Measurements from ENCODE around the gene HYLS1. TPM values are rescaled to one million over a fixed set of nuclear protein-coding genes. Genes with fewer than 3 reads are reported as not detected.

HYLS1 gene
- total and polyA plus RNA-seq, 9 of the 15 experiments (the other 6 are each of a cell fraction or from before 2014, with no cell fraction given), result 2.7 to 8.2 (median 4.8) TPM

DNA sequence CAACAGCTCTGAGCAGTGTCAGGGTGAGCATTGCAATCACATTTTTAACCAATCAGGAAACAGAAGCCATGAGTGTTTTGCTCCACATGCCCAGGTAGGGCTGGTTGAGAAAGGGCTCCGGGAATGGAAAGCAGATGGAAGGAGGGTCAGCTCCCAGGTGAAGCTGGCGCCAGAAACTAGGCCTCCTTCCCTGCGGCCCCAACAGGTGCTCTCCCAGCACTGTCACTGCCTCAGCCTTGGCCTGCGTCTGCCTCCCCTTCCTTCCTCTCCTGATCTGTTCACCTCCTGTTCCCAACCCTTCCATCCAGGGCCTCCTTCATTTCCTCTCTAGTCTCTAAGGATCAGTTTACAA, 53.8 kb downstream of the HYLS1 start (continued):
- TF ChIP-seq, protein P1, sequence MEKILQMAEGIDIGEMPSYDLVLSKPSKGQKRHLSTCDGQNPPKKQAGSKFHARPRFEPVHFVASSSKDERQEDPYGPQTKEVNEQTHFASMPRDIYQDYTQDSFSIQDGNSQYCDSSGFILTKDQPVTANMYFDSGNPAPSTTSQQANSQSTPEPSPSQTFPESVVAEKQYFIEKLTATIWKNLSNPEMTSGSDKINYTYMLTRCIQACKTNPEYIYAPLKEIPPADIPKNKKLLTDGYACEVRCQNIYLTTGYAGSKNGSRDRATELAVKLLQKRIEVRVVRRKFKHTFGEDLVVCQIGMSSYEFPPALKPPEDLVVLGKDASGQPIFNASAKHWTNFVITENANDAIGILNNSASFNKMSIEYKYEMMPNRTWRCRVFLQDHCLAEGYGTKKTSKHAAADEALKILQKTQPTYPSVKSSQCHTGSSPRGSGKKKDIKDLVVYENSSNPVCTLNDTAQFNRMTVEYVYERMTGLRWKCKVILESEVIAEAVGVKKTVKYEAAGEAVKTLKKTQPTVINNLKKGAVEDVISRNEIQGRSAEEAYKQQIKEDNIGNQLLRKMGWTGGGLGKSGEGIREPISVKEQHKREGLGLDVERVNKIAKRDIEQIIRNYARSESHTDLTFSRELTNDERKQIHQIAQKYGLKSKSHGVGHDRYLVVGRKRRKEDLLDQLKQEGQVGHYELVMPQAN (IDR thresholded peaks at IDR 0.05; ENCODE audit: borderline replicate concordance), result no peak
- TF ChIP-seq SMARCB1 (IDR thresholded peaks at IDR 0.05; ENCODE audit: insufficient read length, low read depth) (no peak), C11orf30 (IDR thresholded peaks at IDR 0.05; ENCODE audit: low read depth) (no peak), ADNP (tag; IDR thresholded peaks at IDR 0.05) (no peak)

DNA sequence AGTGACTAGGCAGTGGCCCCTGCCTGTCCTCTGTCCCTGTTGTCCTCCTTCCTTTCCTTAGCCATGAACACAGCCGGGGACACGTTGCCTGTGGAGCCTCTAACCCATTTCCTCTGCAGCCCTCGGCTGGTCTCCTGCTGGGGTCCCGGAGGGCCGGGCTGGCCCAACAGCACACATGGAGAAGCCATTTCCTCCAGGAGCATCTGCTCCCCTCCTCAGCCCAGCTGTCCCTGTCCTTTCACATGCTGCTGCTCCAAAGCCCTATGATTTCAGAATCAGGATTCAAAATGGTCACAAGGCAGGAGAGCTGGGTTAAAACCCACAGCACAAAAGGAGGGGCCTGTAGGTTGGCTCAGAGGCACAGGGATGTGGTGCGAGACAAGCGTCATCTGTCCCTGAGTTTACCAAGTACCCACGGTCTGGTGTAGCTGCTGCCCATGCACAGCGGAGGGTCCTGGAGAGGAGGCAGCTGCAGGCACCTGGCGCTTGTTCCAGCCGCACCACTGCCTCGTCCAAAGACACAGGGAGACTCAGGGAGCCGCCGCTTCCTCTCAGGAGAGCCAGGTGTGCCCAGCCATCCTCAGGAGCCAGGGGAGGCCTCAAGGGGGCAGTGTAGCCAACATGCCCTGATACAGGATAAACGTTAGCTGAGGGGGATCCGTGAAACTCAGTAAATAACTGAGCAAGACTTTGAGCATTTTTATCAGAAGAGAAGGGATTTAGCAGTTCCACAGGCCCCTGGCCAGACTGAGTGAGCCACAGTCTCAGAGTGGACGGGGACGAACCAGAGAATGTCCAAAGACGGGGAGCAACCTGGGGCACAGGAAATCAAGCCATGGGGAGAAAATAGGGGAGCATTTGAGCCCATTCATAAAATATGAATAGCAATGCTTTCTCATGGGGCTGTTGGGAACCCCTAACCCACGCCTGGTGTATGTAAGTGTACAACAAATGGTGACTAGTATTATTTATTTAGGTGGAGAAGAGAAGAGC, 54.4 kb downstream of the HYLS1 start:
- Histone ChIP-seq H3K9me1 (ENCODE audit: control insufficient read depth, insufficient read depth, low read length) (no peaks in the 10 kb centered on the region), H3K79me2 (ENCODE audit: control insufficient read depth, insufficient read depth, low read length) (no peaks in the 10 kb centered on the region), H3K4me2 (ENCODE audit: insufficient read depth, low read length) (no peak overlapping the region), H3K4me3 (no peak overlapping the region), H4K20me1 (replicated peaks; ENCODE audit: control insufficient read depth, insufficient read depth, low read length) (peaks cover 5% of the 10 kb centered on the region), H3K9ac (ENCODE audit: insufficient read depth in 1 of 2, low read depth in 2 of 2, low read length in 2 of 2) (peak overlapping the region in 1 of 2 experiments; percentile 61; a peak in 1 of 4 replicates), H3K27me3 (ENCODE audit: control insufficient read depth in 2 of 2, insufficient read depth in 2 of 2, low read length in 2 of 2) (peaks cover 14 to 48% of the 10 kb centered on the region in 2 experiments), H2AFZ (ENCODE audit: low read depth, low read length) (peak overlapping the region; percentile 36; the same call in 1 of the 2 replicates), H3K36me3 (ENCODE audit: control insufficient read depth, insufficient read depth, low read length) (no peaks in the 10 kb centered on the region), H3K9me3 (replicated peaks; ENCODE audit: control insufficient read depth, insufficient read depth, low read depth, low read length) (no peaks in the 10 kb centered on the region), H3K27ac (ENCODE audit: extremely low read depth, low read depth, low read length) (no peak overlapping the region), H3K4me1 (replicated peaks in 1 of 2; ENCODE audit: control insufficient read depth in 2 of 2, insufficient read depth in 2 of 2, low read length in 2 of 2) (peaks cover 2 to 10% of the 10 kb centered on the region in 2 experiments; a peak in 3 of 5 replicates)
- in situ Hi-C loops (cut with MboI), result no loop called here
- WGBS (ENCODE audit: insufficient coverage, low coverage, missing lambda C conversion rate), result 18% methylated on average over 19 of the region's 20 CpGs
- FAIRE-seq (peak; percentile 79), DNase-seq (ENCODE audit: extremely low read depth in 1 of 4, low spot score in 3 of 4) (peak; percentile 45 to 62 (median 50)), ATAC-seq (peak; percentile 88)
- ChIA-PET POLR2A (interaction anchor here (1.5 kb wide), 1 partner anchor 12 kb away, joined by 6 read pairs; no protein-coding TSS in a partner anchor), CTCF (ENCODE audit: low intra/inter-chr PET ratio) (interaction anchor here (1.2 kb wide), 1 partner anchor 252 kb away, joined by 3 read pairs; no protein-coding TSS in a partner anchor)
- BruUV-seq (replicated peaks), result no TSS peak
- TF ChIP-seq, protein P2, sequence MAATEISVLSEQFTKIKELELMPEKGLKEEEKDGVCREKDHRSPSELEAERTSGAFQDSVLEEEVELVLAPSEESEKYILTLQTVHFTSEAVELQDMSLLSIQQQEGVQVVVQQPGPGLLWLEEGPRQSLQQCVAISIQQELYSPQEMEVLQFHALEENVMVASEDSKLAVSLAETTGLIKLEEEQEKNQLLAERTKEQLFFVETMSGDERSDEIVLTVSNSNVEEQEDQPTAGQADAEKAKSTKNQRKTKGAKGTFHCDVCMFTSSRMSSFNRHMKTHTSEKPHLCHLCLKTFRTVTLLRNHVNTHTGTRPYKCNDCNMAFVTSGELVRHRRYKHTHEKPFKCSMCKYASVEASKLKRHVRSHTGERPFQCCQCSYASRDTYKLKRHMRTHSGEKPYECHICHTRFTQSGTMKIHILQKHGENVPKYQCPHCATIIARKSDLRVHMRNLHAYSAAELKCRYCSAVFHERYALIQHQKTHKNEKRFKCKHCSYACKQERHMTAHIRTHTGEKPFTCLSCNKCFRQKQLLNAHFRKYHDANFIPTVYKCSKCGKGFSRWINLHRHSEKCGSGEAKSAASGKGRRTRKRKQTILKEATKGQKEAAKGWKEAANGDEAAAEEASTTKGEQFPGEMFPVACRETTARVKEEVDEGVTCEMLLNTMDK (IDR thresholded peaks at IDR 0.05; ENCODE audit: borderline replicate concordance, insufficient read depth, low read depth, low read length, poor library complexity, severe bottlenecking), result peak; percentile 48
- TF ChIP-seq SMC3 (conservative IDR thresholded peaks at IDR 0.05; ENCODE audit: insufficient read depth, low read depth, low read length) (0 out of 2 replicates have a peak, but pooled peaks have one; percentile 9), ZNF263 (CRISPR knock-in tag; IDR thresholded peaks at IDR 0.05; ENCODE audit: borderline replicate concordance) (no peak), ZKSCAN1 (IDR thresholded peaks at IDR 0.05; ENCODE audit: low read depth, low read length) (no peak), RCOR1 (IDR thresholded peaks at IDR 0.05; ENCODE audit: borderline replicate concordance in 1 of 2, low read depth in 2 of 2, low read length in 2 of 2) (0 out of 4 replicates have a peak, but pooled peaks of 1 of the 2 experiments have one; percentile 18)
- TF ChIP-seq, protein P3, sequence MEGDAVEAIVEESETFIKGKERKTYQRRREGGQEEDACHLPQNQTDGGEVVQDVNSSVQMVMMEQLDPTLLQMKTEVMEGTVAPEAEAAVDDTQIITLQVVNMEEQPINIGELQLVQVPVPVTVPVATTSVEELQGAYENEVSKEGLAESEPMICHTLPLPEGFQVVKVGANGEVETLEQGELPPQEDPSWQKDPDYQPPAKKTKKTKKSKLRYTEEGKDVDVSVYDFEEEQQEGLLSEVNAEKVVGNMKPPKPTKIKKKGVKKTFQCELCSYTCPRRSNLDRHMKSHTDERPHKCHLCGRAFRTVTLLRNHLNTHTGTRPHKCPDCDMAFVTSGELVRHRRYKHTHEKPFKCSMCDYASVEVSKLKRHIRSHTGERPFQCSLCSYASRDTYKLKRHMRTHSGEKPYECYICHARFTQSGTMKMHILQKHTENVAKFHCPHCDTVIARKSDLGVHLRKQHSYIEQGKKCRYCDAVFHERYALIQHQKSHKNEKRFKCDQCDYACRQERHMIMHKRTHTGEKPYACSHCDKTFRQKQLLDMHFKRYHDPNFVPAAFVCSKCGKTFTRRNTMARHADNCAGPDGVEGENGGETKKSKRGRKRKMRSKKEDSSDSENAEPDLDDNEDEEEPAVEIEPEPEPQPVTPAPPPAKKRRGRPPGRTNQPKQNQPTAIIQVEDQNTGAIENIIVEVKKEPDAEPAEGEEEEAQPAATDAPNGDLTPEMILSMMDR (IDR thresholded peaks at IDR 0.05 in 2 of 3, conservative IDR thresholded peaks at IDR 0.05 in 1 of 3; ENCODE audit: insufficient read depth in 2 of 3, low read depth in 1 of 3, low read length in 3 of 3), result peak; percentile 58 to 77 (median 67)
- intact Hi-C loops (cut with micrococcal nuclease), result loop anchor here (5.0 kb wide), 1 partner anchor 250 kb away; no protein-coding TSS in a partner anchor

Data from K562 (cell line).